Measurements from ENCODE around the gene PTPRK. TPM values are rescaled to one million over a fixed set of nuclear protein-coding genes. Genes with fewer than 3 reads are reported as not detected.

The PTPRK gene
- total and polyA plus RNA-seq, 2 donors (not counting 1 experiment from before 2014, with no cell fraction given) = 19.4 to 75.5 TPM

- Histone ChIP-seq H3K27ac (ENCODE audit: insufficient read depth, low read length) (no peak overlapping the region), H3K9ac (ENCODE audit: insufficient read depth, low read length) (no peak overlapping the region), H3K9me3 (ENCODE audit: control insufficient read depth, insufficient read depth, low read depth, low read length) (no peaks in the 10 kb centered on the region), H3K79me2 (ENCODE audit: control insufficient read depth, insufficient read depth, low read length) (no peaks in the 10 kb centered on the region), H3K4me3 (replicated peaks in 1 of 4; ENCODE audit: control extremely low read depth in 1 of 4, insufficient read depth in 1 of 4, low read depth in 3 of 4, low read length in 4 of 4) (no peak overlapping the region), H2AFZ (ENCODE audit: low read length) (no peak overlapping the region), H3K36me3 (ENCODE audit: control insufficient read depth, insufficient read depth, low read length) (no peaks in the 10 kb centered on the region), H4K20me1 (ENCODE audit: control insufficient read depth, extremely low read depth, insufficient read depth, low read length) (no peaks in the 10 kb centered on the region), H3K4me2 (ENCODE audit: extremely low read depth, insufficient read depth, low read length) (no peak overlapping the region), H3K27me3 (ENCODE audit: control insufficient read depth, insufficient read depth, low read length) (no peaks in the 10 kb centered on the region), H3K4me1 (ENCODE audit: control insufficient read depth, extremely low read depth, insufficient read depth, low read length) (no peaks in the 10 kb centered on the region)
- no peak for TF ChIP-seq EZH2 (IDR thresholded peaks at IDR 0.05; ENCODE audit: low read length, missing control alignments)
- DNase-seq (ENCODE audit: low read depth in 2 of 2) = peak in 1 of 2 donors; percentile 31
These were observed 200.5 kb downstream of the PTPRK start for GRCh38 chr6:128319946-128320345.

DNA sequence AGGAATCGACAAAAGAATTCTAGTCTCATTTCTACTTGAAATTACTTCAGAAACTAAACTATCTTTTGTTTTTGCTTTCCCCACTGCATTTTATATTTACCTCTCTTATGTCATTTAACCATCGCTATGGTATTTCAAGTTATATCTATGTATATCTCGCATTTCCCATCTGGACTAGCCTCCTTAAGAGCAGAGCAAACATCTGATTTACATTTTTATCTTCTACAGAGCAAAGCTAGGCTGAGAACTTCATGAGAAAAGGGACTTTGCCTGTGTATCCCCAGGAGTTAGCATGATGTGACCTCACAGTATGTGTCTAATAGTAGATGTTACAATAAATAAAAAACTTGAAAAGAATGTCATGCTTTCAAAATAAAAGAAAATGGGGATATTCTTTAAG lies 201.2 kb downstream of the PTPRK start:
- H3K27ac ChIP-seq (ENCODE audit: insufficient read depth, low read length) = no peak overlapping the region
- no peaks in the 10 kb centered on the region for H3K4me1 ChIP-seq (ENCODE audit: control insufficient read depth, extremely low read depth, insufficient read depth, low read length)
- DNase-seq (ENCODE audit: low read depth in 2 of 2) = no peak
- no peak for TF ChIP-seq CTCF (conservative IDR thresholded peaks at IDR 0.05 in 1 of 2, IDR thresholded peaks at IDR 0.05 in 1 of 2; ENCODE audit: low read depth in 1 of 2, low read length in 2 of 2)
- TF ChIP-seq EZH2 (IDR thresholded peaks at IDR 0.05; ENCODE audit: low read length, missing control alignments) = no peak
- H3K36me3 ChIP-seq (ENCODE audit: control insufficient read depth, insufficient read depth, low read length) = no peaks in the 10 kb centered on the region
- no peaks in the 10 kb centered on the region for H3K79me2 ChIP-seq (ENCODE audit: control insufficient read depth, insufficient read depth, low read length)
- H4K20me1 ChIP-seq (ENCODE audit: control insufficient read depth, extremely low read depth, insufficient read depth, low read length) = no peaks in the 10 kb centered on the region
- no peak overlapping the region for H3K9ac ChIP-seq (ENCODE audit: insufficient read depth, low read length)
- H3K9me3 ChIP-seq (ENCODE audit: control insufficient read depth, insufficient read depth, low read depth, low read length) = no peaks in the 10 kb centered on the region
- H3K4me3 ChIP-seq (replicated peaks in 1 of 4; ENCODE audit: control extremely low read depth in 1 of 4, insufficient read depth in 1 of 4, low read depth in 3 of 4, low read length in 4 of 4) = no peak overlapping the region
- H3K27me3 ChIP-seq (ENCODE audit: control insufficient read depth, insufficient read depth, low read length) = no peaks in the 10 kb centered on the region
- H2AFZ ChIP-seq (ENCODE audit: low read length) = no peak overlapping the region
- no peak overlapping the region for H3K4me2 ChIP-seq (ENCODE audit: extremely low read depth, insufficient read depth, low read length)

GRCh38 chr6:128316258-128316929 lies 204.0 kb downstream of the PTPRK start:
- H3K9ac ChIP-seq (ENCODE audit: insufficient read depth, low read length) = no peak overlapping the region

More at GRCh38 chr6:128316258-128316929, 204.0 kb downstream of the PTPRK start:
- no peak for DNase-seq (ENCODE audit: low read depth in 2 of 2)
- Histone ChIP-seq H3K4me3 (replicated peaks in 1 of 4; ENCODE audit: control extremely low read depth in 1 of 4, insufficient read depth in 1 of 4, low read depth in 3 of 4, low read length in 4 of 4) (no peak overlapping the region), H3K4me1 (ENCODE audit: control insufficient read depth, extremely low read depth, insufficient read depth, low read length) (no peaks in the 10 kb centered on the region), H3K9me3 (ENCODE audit: control insufficient read depth, insufficient read depth, low read depth, low read length) (no peaks in the 10 kb centered on the region), H3K36me3 (ENCODE audit: control insufficient read depth, insufficient read depth, low read length) (no peaks in the 10 kb centered on the region), H3K4me2 (ENCODE audit: extremely low read depth, insufficient read depth, low read length) (no peak overlapping the region), H2AFZ (ENCODE audit: low read length) (no peak overlapping the region), H3K27me3 (ENCODE audit: control insufficient read depth, insufficient read depth, low read length) (no peaks in the 10 kb centered on the region), H3K27ac (ENCODE audit: insufficient read depth, low read length) (no peak overlapping the region), H4K20me1 (ENCODE audit: control insufficient read depth, extremely low read depth, insufficient read depth, low read length) (no peaks in the 10 kb centered on the region), H3K79me2 (ENCODE audit: control insufficient read depth, insufficient read depth, low read length) (no peaks in the 10 kb centered on the region)
- TF ChIP-seq EZH2 (IDR thresholded peaks at IDR 0.05; ENCODE audit: low read length, missing control alignments) (no peak), CTCF (conservative IDR thresholded peaks at IDR 0.05 in 1 of 2, IDR thresholded peaks at IDR 0.05 in 1 of 2; ENCODE audit: low read depth in 1 of 2, low read length in 2 of 2) (no peak)

Measured in fibroblast of lung (primary cell).